IgD-negative memory B cell (primary cell): ENCODE measurements around the gene ASL. TPM values are rescaled to one million over a fixed set of nuclear protein-coding genes. Genes with fewer than 3 reads are reported as not detected.
A peak's percentile ranks its signal among the peaks of the same experiment; 100 is the strongest.
"Not testable (repeated sequence)": the region's sequence is repeated elsewhere in the genome, so short reads cannot be mapped to it uniquely, and the experiment has no call there.

ENCODE experiments used
- H3K27ac Mint-ChIP-seq, 3 donors: one replicate each; pipeline ENCODE4 v1.8.0; 2020 to 2022; ENCODE audit warnings: mild to moderate bottlenecking in 3 of 3, mixed read lengths in 3 of 3, moderate library complexity in 1 of 3
- H3K27me3 Mint-ChIP-seq: one replicate; pipeline ENCODE4 v1.8.0; 2021; ENCODE audit warnings: mixed read lengths
- H3K36me3 Mint-ChIP-seq: one replicate; pipeline ENCODE4 v1.8.0; 2020; ENCODE audit warnings: mild to moderate bottlenecking, mixed read lengths
- H3K4me1 Mint-ChIP-seq, 3 donors: one replicate each; pipeline ENCODE4 v1.8.0; 2020 to 2022; ENCODE audit warnings: mixed read lengths in 3 of 3, mild to moderate bottlenecking in 1 of 3
- H3K4me3 Mint-ChIP-seq, 4 donors: one replicate each; pipeline ENCODE4 v1.8.0; 2020 to 2022; ENCODE audit warnings: mild to moderate bottlenecking in 4 of 4, mixed read lengths in 4 of 4, moderate library complexity in 3 of 4
- H3K9me3 Mint-ChIP-seq, 3 donors: one replicate each; pipeline ENCODE4 v1.8.0; 2020 to 2021; ENCODE audit warnings: mixed read lengths in 3 of 3, mild to moderate bottlenecking in 1 of 3
- polyA plus RNA-seq: library from polyadenylated mRNA; unstranded; fragments of 300-500 nt; fragmentation: Illumina TruSeq; gene quantifications from one replicate; pipeline ENCODE4 v1.2.3, GENCODE V29; 2021

The ASL gene
- polyA plus RNA-seq, 1 donor from 2014 or later: 21.8 TPM

DNA sequence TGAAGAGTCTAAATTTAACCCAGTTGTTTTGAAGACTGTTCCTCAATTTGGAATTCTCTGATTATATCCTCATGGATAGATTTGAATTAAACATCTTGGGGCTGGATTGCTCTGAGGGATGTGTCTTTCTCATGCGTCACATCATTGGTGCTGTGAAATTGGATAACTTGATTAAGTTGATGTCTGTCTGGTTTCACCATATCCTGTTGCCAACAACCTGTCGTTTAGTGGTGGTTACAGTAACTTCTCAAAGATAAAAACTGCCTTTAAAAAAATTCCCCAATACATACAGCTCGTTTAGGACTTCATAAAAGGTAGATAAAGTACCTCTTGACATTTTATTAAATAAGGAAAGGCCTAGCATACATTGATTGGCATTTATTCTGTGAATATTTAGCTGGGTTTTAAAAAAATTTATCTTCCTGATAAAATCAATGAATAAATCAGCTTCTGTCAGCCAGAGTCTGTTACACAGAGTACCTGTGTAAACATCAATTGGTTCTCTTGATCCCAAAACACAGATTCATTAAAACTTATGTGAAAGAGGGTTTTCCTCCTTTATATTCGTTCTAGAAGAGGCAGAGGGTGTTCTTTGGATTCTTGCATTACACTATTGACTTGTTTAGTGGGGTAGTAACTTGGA lies 49.6 kb downstream of the ASL start:
- Mint-ChIP-seq H3K4me3 (no peak overlapping the region), H3K27me3 (no peaks in the 10 kb centered on the region), H3K4me1 (peaks cover 15 to 31% (median 19%) of the 10 kb centered on the region in 3 donors), H3K36me3 (peaks cover 3% of the 10 kb centered on the region), H3K9me3 (no peaks in the 10 kb centered on the region), H3K27ac (peak overlapping the region in 1 of 3 donors; percentile 61)

DNA sequence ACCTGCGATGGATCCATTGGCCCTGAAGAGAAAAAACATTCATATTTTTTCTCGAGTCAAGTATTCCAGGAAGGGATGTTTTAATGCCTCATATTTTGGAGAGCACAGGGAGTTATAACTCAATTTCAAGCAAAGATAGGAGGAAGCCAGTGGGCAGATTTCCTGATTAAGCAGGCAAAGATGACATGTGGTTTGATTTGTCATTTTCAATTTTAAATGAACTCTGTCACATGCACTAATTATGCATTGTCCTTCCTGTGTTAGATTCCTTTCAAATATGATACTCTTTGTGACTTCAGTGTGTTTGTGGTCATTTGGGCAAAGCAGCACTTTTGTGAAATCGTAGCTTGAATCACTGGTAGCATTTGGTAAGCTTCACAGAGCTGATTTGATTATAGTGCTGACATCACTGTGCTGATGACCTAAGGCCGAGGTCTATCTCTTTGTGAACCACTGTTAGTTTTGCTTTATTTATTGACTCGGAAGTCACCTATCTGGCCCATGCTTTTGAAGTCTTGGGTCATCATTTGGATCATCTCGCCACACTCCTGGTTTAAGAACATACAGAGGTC lies 50.2 kb downstream of the ASL start:
- H3K36me3 Mint-ChIP-seq: not testable (repeated sequence)
- H3K27ac Mint-ChIP-seq: peak overlapping the region in 2 of 3 donors; percentile 61 to 84

DNA sequence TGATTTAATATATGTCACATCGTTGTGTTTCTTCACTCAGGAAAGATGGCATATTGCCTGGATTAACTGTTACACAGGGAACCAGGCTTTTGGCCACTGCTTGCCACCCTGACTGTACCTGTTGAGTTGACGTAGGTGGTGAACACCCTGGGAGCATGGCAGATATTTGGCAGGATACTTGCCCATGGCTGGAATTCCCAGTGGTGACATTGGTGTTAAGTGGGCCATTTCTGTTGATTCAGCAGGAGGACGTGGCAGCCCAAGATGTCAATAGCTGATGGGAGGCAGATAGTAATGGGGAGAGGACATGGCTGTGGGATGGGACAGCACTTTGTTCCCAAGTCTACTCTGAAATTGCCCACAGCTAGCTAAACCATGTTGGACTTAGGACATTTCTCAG lies 51.6 kb downstream of the ASL start:
- H3K27me3 Mint-ChIP-seq, H3K36me3 Mint-ChIP-seq, H3K27ac Mint-ChIP-seq, H3K4me3 Mint-ChIP-seq, H3K9me3 Mint-ChIP-seq: not testable (repeated sequence)
- peaks cover 15 to 28% (median 19%) of the 10 kb centered on the region in 3 donors for H3K4me1 Mint-ChIP-seq

More for the DNA sequence above, 50.2 kb downstream of the ASL start:
- H3K4me3 Mint-ChIP-seq, H3K27me3 Mint-ChIP-seq, H3K9me3 Mint-ChIP-seq: not testable (repeated sequence)
- peaks cover 15 to 30% (median 19%) of the 10 kb centered on the region in 3 donors for H3K4me1 Mint-ChIP-seq

DNA sequence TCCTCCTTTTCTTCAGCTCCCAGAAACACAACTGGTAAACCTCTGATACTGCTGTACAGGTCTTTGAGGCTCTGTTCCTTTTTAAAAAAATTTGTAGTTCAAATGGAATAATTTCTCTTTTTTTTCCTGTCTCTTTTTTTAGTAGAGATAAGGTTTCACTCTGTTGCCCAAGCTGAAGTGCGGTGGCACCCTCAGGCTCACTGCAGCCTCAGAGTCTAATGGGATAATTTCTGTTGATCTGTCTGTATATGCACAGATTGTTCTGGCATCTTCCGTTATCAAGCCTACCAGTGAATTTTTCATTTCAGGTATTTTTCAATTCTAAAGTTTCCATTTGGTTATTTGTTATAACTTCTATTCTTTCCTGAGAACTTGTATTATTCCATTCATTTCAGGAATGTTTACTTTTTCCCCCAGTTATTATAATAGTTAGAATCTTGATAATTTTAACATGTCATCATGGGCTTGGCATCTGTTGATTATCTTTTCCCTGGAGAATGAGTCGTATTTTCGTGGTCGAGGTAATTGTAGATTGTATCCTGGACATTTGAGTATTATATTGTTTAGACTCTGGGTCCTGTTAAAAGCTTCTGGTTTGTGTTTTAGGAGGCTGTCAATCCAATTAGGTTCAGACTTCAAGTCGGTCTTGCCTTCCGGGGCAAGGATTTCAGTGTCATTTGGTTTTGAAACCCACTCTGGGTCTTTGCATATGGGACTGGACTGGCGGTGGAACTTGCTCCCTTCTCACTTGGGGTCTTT lies 63.6 kb downstream of the ASL start:
- peaks cover 8% of the 10 kb centered on the region for H3K36me3 Mint-ChIP-seq
- H3K4me1 Mint-ChIP-seq: peaks cover 0 to 5% (median 0%) of the 10 kb centered on the region in 3 donors
- H3K27me3 Mint-ChIP-seq: no peaks in the 10 kb centered on the region
- H3K9me3 Mint-ChIP-seq: no peaks in the 10 kb centered on the region
- no peak overlapping the region for H3K27ac Mint-ChIP-seq
- H3K4me3 Mint-ChIP-seq: no peak overlapping the region

DNA sequence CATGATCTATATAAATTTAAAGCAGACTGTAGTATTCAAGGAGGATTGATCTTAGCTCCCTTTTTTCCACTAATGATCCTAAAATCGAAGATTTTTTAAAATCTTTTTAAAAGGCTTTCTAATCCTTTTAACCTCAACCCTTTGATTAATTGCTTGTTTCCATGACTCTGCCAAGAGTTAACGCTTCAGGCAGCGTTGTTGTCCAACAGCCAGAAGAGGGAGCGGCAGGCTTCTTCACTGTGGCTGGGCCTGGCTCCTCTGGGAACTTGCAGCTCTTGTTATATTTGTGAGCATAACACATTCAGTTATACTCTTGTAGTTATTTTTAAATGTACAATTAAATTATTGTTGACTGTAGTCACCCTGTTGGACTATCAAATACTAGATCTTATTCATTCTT lies 65.3 kb downstream of the ASL start:
- peak overlapping the region in 1 of 3 donors; percentile 67 for H3K27ac Mint-ChIP-seq
- peaks cover 8% of the 10 kb centered on the region for H3K36me3 Mint-ChIP-seq
- no peaks in the 10 kb centered on the region for H3K27me3 Mint-ChIP-seq
- H3K4me1 Mint-ChIP-seq: peaks cover 0 to 5% (median 0%) of the 10 kb centered on the region in 3 donors
- H3K9me3 Mint-ChIP-seq: no peaks in the 10 kb centered on the region
- H3K4me3 Mint-ChIP-seq: no peak overlapping the region

DNA sequence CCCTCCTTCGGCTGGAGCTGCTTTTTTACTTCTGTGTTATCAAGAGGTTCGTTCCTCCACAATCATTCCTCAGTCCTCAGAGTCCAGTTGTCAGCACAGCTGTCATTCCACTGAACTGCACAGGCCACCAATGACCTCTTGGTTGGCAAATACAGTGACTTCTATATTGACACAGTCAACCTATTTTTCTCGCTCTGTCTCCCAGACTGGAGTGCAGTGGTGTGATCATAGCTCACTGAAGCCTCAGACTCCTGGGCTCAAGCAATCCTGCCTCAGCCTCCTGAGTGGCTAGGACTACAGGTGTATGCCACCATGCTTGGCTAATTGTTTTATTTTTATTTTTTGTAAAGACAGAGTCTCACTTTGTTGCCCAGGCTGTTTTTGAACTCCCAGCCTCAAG lies 66.7 kb downstream of the ASL start:
- peaks cover 8% of the 10 kb centered on the region for H3K36me3 Mint-ChIP-seq
- H3K4me3 Mint-ChIP-seq: no peak overlapping the region

DNA sequence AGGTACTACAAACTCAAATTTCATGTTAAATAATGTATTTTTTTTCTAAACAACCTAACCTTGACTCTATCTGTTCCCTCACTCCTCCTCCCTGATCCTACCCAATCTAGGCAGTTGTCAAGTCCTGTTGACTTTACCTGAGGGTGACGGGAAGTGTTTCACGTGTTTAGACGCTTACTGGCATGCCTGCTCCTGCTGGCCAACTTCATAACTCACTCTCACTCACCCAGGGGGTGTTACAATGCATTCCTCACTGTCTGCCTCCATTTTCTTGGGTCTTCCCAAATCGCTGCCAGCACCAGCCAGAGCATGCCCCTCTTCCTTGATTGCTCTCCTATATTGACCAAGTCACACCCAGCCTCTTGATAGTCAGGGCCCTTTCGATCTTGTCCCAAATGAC lies 67.4 kb downstream of the ASL start:
- Mint-ChIP-seq H3K27me3 (no peaks in the 10 kb centered on the region), H3K27ac (no peak overlapping the region)

More for the DNA sequence above, 66.7 kb downstream of the ASL start:
- peaks cover 0 to 5% (median 2%) of the 10 kb centered on the region in 3 donors for H3K4me1 Mint-ChIP-seq
- H3K27me3 Mint-ChIP-seq: no peaks in the 10 kb centered on the region
- no peak overlapping the region for H3K27ac Mint-ChIP-seq
- H3K9me3 Mint-ChIP-seq: no peaks in the 10 kb centered on the region

More for the DNA sequence above, 67.4 kb downstream of the ASL start:
- Mint-ChIP-seq H3K4me1 (peaks cover 0 to 5% (median 2%) of the 10 kb centered on the region in 3 donors), H3K36me3 (peaks cover 6% of the 10 kb centered on the region), H3K9me3 (no peaks in the 10 kb centered on the region), H3K4me3 (no peak overlapping the region)

Other genes starting within 250 kb of the ASL start
- gene VKORC1L1, start 202.7 kb upstream of the ASL start, polyA plus RNA-seq: 3.0 TPM
- 51.2 TPM for gene GUSB, start 93.6 kb upstream of the ASL start, polyA plus RNA-seq
- 51.2 TPM for gene CRCP, start 39.0 kb downstream of the ASL start, polyA plus RNA-seq
- 4.5 TPM for gene TPST1, start 129.5 kb downstream of the ASL start, polyA plus RNA-seq